Stimulated activated CD8-positive, alpha-beta memory T cell treated with anti-CD3 and anti-CD28 coated beads, Interleukin-12 subunit alpha, Interleukin-12 subunit beta, amount 100 ng/mL, for 1 hour (primary cell): ENCODE data around the gene C2CD2.
"Not testable (repeated sequence)": the region's sequence is repeated elsewhere in the genome, so short reads cannot be mapped to it uniquely, and the experiment has no call there.

Experiments used
- DNase-seq: peaks from one replicate; pipeline ENCODE4 v3.0.0-alpha.2; 2020; ENCODE audit warnings: low read depth

The C2CD2 gene

DNA sequence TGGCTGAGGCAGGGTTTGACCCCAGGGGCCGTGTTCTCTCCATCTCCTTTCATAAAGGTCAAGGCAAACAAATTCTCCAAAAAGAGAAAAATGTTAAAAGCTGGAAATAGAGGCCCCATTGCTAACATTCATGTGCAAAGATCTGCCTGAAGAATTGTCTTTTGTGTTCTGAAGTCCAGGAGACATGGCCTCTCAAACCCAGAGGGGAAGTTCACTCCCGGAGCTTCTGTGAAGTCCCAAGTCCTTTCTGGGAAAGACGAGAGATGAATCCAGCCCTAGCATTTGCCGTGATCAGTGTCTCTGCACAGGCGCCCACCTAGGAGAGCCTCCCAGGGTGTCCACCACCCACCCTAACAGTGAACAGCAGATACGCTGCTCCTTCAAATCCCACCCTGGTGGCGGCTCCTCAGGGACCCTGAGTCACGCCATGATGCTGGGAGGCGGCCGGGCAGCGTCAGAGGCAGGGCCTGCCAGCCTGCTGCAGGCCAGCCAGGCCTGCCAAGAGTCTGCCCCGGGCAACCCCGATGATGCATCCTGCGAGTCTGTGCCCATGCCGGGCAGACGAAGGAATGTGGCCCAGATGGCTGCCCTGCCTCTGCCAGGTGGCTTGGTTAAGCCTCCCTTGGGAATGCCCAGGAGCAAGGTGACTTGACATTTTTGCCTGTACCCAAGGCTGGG is 5.2 kb upstream of the C2CD2 start:
- no peak for DNase-seq

- DNase-seq, result no peak
These were observed 4.4 kb upstream of the C2CD2 start for GRCh38 chr21:41957991-41958766.

DNA sequence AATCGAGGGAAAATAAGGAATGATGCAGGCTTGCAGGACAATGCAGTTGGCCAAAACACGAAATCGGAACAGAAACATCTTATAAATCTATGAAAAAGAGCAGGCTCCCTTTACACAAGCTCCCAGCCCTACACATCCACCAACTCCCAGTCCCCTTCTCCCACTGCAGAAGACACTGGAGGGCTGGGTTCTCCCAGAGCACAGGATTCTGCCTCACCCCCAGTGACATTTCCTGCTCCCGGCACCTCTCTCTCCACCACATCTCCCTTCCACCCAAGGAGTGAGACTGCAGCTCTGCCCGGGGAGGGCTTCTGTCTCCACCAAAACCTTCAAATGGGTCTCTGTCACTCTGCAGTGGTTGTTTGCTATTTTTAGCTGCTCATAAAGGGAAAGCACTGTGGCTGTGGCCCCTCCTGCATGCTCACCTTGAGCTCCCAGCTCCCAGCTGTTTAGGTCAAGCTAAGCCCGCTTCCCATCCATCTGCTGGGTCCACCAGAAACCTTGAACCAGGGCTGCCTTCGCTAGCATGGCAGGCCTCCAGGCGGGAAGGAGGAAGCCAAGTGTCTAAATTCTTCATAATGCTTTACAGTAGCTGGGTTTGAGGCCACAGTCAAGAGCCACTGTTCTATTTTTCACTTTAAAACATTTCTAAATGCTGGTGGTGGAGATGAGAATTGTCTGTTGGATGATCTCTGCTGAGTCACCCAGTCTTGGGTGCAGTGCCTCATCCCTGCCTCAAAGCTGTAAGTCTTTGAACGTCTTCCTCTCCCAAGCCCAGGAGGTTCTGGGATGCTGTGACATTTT is 3.3 kb upstream of the C2CD2 start:
- no peak for DNase-seq

DNA sequence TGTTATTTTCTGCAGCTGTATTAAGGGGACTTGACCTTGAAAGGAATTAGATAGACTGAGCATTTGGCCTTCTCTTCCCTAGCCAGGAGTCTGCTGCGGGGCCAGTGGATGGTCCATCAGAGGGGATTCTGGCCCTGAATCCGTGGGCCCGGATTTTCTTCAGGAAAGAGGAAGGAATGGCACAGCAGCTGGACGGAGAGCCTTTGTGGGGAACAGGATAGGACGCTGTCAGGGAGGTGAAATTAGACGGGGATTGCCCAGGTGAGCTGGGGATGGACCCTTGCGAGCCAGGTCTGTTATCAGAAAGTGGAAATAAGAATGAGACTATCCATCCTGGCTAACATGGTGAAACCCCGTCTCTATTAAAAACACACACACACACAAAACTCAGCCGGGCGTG is 1.7 kb upstream of the C2CD2 start:
- no peak for DNase-seq

DNA sequence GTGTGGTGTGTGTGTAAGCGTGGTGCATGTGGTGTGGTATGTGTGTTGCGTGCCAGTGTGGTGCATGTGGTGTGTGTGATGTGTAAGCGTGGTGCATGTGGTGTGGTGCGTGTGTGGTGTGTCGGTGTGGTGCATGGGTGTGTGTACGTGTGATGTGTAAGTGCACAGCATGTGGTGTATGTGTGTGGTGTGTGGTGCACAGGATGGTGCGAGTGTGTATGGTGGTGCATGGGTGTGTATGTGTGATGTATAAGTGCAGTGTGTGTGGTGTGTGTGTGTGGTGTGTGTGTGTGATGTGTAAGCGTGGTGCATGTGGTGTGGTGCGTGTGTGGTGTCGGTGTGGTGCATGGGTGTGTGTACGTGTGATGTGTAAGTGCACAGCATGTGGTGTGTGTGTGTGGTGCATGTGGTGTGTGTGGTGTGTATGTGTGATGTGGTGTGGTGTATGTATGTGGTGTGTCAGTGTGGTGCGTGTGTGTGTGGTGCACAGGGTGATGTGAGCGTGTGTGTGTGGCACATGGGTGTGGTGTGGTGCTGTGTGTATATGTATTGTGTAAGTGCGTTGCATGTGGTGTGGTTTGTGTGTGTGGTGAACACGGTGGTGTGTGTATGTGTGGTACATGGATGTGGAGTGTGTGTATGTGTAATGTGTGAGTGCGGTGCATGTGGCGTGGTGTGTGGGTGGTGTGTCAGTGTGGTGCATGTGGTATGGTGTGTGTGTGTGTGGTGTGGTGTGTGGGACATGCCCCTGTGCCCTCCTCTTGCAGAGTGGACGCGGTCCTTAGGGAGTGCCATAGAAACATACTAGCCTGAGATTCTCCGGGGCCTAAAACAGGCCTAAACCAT is 1.1 kb upstream of the C2CD2 start:
- no peak for DNase-seq

DNA sequence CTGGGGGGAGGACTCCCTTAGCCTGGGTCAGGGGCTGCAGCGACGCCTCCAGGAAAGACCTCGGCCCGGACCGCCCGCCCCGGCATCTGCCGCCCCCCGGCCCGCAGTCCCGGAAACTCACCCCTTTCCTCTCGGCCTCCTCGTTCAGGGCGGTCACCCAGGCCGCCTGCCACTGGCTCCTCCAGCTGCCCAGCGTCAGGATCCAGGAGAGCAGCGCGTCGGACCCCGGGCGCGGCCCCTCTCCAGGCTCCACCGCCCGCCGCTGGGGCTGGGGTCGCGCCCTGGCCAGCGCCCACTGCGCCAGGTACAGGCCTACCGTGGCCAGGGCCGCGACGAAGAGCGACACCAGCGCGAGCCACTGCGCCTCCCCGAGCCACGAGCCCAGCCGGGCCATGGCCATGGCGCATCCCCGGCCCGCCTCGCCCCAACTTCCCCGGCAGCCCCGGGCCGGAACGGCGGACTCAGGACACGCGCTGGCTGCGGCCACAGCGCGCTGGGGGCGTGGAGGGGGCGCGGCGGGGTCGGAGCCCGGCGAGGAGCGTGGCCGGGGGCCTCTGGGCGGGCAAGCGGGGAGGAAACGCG is 478 bp downstream of the C2CD2 start:
- no peak for DNase-seq

GRCh38 chr21:41952568-41953248 is 1.1 kb downstream of the C2CD2 start:
- no peak for DNase-seq

GRCh38 chr21:41951876-41952567 is 1.8 kb downstream of the C2CD2 start:
- no peak for DNase-seq

DNA sequence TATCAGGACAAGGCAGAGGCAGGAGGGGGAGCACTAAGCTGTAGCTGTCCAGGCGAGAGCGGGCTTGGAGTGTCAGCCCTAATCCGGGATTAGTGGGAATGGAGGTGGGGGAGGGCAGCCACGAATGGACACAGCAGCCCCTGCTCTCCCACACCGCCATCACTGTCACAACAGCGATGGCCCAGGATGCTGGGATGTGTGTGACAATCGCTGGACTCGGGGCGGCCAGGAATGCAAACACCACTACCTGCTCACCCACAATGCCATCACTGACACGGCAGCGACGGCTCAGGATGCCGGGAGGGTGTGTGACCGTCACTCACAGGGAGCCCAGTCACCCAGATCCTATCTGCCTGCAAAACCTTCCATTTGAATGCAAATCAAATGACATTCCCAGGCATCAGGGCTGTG is 2.9 kb downstream of the C2CD2 start:
- DNase-seq, result no peak

DNA sequence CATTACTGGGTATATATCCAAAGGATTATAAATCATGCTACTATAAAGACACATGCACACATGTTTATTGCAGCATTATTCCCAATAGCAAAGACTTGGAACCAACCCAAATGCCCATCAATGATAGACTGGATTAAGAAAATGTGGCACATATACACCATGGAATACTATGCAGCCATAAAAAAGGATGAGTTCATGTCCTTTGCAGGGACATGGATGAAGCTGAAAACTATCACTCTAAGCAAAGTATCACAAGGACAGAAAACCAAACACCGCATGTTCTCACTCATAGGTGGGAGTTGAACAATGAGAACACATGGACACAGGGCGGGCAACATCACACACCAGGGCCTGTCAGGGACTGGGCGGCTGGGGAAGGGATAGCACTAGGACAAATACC is 4.2 kb downstream of the C2CD2 start:
- not testable (repeated sequence) for DNase-seq

GRCh38 chr21:41948901-41949300 is 4.9 kb downstream of the C2CD2 start:
- no peak for DNase-seq

- no peak for DNase-seq
These were observed 5.5 kb downstream of the C2CD2 start for GRCh38 chr21:41948078-41948895.

DNA sequence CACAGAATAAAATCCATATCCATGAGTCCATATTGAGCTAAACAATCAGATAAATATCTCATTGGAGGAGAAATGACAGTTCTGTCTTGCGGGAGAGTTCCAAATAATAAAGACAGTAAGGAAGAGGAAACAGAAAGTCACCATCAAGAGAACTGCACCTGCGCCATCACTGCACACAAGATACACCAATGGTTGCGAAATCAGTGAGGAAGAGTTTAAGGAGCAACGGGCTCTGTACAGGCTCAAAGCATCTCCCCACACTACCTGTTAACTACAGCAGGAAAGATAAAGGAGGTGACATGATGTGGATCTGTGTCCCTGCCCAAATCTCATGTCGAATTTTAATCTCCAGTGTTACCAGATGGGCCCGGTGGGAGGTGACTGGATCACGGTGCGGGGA is 7.8 kb downstream of the C2CD2 start:
- DNase-seq, result no peak

DNA sequence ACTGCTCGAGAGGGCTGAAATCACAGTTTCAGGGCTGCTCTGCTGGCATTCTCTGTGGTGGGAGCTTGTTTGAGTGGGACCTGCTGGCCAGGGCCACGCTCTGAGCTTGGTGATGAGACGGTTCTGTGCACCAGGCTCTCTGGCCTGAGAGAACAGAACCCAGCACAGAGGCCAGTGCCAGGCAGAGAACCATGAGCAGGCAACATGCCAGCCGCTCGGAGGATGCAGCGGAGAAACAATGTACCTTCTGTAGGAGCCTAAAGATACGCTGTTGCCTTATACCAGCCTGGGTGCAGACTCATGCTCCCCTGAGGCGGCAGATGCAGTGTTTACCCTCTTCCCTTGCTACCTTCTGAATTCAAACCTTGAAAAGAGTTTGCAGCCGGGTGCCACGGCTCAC is 10.0 kb downstream of the C2CD2 start:
- no peak for DNase-seq

DNA sequence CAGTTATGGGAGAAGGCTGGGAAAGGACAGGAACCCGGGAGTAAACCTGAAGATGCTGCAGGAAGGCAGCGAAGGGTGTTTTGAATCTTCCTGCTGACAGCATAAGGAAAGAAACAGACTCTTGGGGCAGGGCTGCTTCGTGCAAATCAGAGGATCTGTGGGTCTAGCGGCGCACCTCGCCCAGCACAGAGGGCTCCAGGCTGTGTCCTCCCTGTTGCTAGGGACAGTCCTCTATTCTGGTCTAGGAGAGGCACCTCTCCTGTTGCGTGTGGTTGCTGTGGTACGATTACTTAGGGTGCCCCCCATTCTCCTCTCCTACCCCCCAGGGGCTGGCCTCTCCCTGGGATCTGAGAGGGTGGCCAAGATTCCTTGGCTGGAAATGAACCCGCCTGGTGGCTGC is 11.4 kb downstream of the C2CD2 start:
- DNase-seq, result no peak

DNA sequence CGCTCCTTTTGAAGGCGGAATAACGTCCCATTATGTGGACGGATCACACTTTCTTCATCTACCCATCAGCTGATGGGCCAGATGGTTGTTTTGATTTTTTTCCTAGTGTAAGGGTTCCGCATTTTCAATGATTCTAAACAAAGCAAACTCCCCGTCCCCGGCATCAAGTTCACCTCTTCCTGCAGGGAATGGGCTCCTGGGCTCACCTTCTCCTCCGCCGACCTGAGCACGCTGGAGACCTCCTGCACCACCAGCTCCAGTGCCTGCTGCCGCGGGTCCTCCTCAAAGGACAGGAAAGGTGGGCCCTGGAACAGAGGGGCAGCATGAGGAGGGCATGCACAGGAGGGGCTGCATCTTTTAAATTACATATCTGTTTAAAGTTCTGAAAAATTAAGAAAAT is 11.9 kb downstream of the C2CD2 start:
- DNase-seq, result no peak

- DNase-seq, result no peak
These were observed 13.4 kb downstream of the C2CD2 start for GRCh38 chr21:41940431-41940830.

GRCh38 chr21:41939391-41939790 is 14.4 kb downstream of the C2CD2 start:
- no peak for DNase-seq

DNA sequence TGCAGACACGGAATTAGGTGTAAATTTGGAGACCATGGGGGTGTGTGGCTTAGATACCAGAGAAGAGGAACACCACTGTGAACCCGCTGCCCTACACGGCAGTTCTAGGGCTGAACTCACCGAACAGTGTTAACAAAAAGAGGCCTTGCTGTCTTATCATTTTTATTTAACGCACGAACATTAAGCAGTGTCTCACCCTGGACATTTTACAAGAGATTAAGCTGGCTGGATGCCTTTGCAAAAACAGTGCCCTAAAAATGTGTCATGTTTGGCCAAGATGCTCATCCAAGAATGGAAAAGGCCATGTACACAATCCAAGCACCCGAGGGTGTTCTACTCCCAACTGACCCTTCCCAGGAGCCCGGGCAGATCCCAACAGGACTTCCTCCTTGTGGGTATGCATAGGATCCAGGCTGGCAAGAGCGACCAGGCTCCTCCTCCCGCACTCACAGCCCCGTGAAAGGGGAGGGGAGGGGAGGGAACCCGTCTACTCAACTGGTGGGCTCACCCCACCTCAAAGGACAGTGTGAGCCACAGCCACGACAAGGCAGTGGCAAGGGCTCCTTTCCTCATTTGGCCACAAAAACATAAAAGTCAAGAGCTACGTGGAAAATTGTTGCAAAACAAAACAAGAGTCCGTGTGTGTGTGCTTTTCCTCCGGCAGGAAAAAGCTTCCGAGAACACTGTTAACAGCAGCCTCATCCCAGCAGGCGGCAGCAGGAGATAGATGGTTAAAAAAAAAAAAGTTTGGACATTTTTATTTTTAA is 20.3 kb downstream of the C2CD2 start:
- no peak for DNase-seq
